T-helper 1 cell treated with Interleukin-12 subunit alpha and Interleukin-12 subunit beta and Interleukin-4 antibody, amounts not matched to agents 30 μg/mL and 1 μg/mL, for 36 hours (primary cell): Measurements from ENCODE around the gene TMBIM6.
A peak's percentile ranks its signal among the peaks of the same experiment; 100 is the strongest.
"Not testable (repeated sequence)": the region's sequence is repeated elsewhere in the genome, so short reads cannot be mapped to it uniquely, and the experiment has no call there.

Source experiments
- H3K27ac Mint-ChIP-seq: one replicate; pipeline ENCODE4 v1.8.0; 2021; ENCODE audit warnings: mild to moderate bottlenecking, mixed read lengths
- H3K27me3 Mint-ChIP-seq: one replicate; pipeline ENCODE4 v1.8.0; 2021; ENCODE audit warnings: low read depth, mixed read lengths
- H3K36me3 Mint-ChIP-seq: one replicate; pipeline ENCODE4 v1.8.0; 2021; ENCODE audit warnings: low read depth, mixed read lengths
- H3K4me1 Mint-ChIP-seq: one replicate; pipeline ENCODE4 v1.8.0; 2021; ENCODE audit warnings: low read depth, mixed read lengths
- H3K4me3 Mint-ChIP-seq: one replicate; pipeline ENCODE4 v1.8.0; 2021; ENCODE audit warnings: mild to moderate bottlenecking, moderate library complexity, mixed read lengths
- H3K9me3 Mint-ChIP-seq: one replicate; pipeline ENCODE4 v1.8.0; 2021; ENCODE audit warnings: mixed read lengths

Gene TMBIM6

GRCh38 chr12:49777341-49777740 lies 36.0 kb downstream of the TMBIM6 start:
- Mint-ChIP-seq H3K9me3 (no peaks in the 10 kb centered on the region), H3K4me1 (peaks cover 18% of the 10 kb centered on the region), H3K27me3 (peaks cover 26% of the 10 kb centered on the region), H3K36me3 (no peaks in the 10 kb centered on the region), H3K27ac (no peak overlapping the region), H3K4me3 (no peak overlapping the region)

GRCh38 chr12:49777800-49778748 lies 36.7 kb downstream of the TMBIM6 start:
- Mint-ChIP-seq H3K4me1 (peaks cover 18% of the 10 kb centered on the region), H3K4me3 (no peak overlapping the region), H3K9me3 (no peaks in the 10 kb centered on the region), H3K27me3 (peaks cover 27% of the 10 kb centered on the region), H3K27ac (peak overlapping the region; percentile 0), H3K36me3 (no peaks in the 10 kb centered on the region)

- Mint-ChIP-seq H3K27me3 (peaks cover 39% of the 10 kb centered on the region), H3K36me3 (no peaks in the 10 kb centered on the region), H3K9me3 (no peaks in the 10 kb centered on the region), H3K4me1 (peaks cover 18% of the 10 kb centered on the region), H3K27ac (no peak overlapping the region), H3K4me3 (no peak overlapping the region)
Observed at GRCh38 chr12:49779581-49779980, 38.2 kb downstream of the TMBIM6 start.

GRCh38 chr12:49780914-49781313 lies 39.6 kb downstream of the TMBIM6 start:
- not testable (repeated sequence) for H3K36me3 Mint-ChIP-seq, H3K4me3 Mint-ChIP-seq, H3K9me3 Mint-ChIP-seq, H3K27ac Mint-ChIP-seq
- Mint-ChIP-seq H3K27me3 (peaks cover 42% of the 10 kb centered on the region), H3K4me1 (peaks cover 15% of the 10 kb centered on the region)

- peaks cover 41% of the 10 kb centered on the region for H3K27me3 Mint-ChIP-seq
- H3K36me3 Mint-ChIP-seq, result no peaks in the 10 kb centered on the region
- peaks cover 1% of the 10 kb centered on the region for H3K4me1 Mint-ChIP-seq
- H3K27ac Mint-ChIP-seq, result no peak overlapping the region
- H3K4me3 Mint-ChIP-seq, result no peak overlapping the region
- H3K9me3 Mint-ChIP-seq, result peaks cover 4% of the 10 kb centered on the region
Observed at GRCh38 chr12:49783917-49784676, 42.7 kb downstream of the TMBIM6 start.

- H3K36me3 Mint-ChIP-seq, result no peaks in the 10 kb centered on the region
- no peak overlapping the region for H3K4me3 Mint-ChIP-seq
- H3K27me3 Mint-ChIP-seq, result peaks cover 33% of the 10 kb centered on the region
- peaks cover 4% of the 10 kb centered on the region for H3K9me3 Mint-ChIP-seq
- no peaks in the 10 kb centered on the region for H3K4me1 Mint-ChIP-seq
- no peak overlapping the region for H3K27ac Mint-ChIP-seq
Observed at GRCh38 chr12:49784756-49785409, 43.5 kb downstream of the TMBIM6 start.

GRCh38 chr12:49787672-49788071 lies 46.3 kb downstream of the TMBIM6 start:
- H3K27ac Mint-ChIP-seq, result no peak overlapping the region
- peaks cover 15% of the 10 kb centered on the region for H3K27me3 Mint-ChIP-seq
- H3K4me1 Mint-ChIP-seq, result no peaks in the 10 kb centered on the region
- H3K9me3 Mint-ChIP-seq, result peaks cover 4% of the 10 kb centered on the region
- H3K4me3 Mint-ChIP-seq, result no peak overlapping the region
- no peaks in the 10 kb centered on the region for H3K36me3 Mint-ChIP-seq

GRCh38 chr12:49789992-49790391 lies 48.6 kb downstream of the TMBIM6 start:
- H3K36me3 Mint-ChIP-seq, result no peaks in the 10 kb centered on the region

GRCh38 chr12:49790741-49791555 lies 49.6 kb downstream of the TMBIM6 start:
- no peaks in the 10 kb centered on the region for H3K27me3 Mint-ChIP-seq
- no peaks in the 10 kb centered on the region for H3K4me1 Mint-ChIP-seq
- no peaks in the 10 kb centered on the region for H3K36me3 Mint-ChIP-seq
- no peak overlapping the region for H3K4me3 Mint-ChIP-seq
- H3K27ac Mint-ChIP-seq, result no peak overlapping the region
- H3K9me3 Mint-ChIP-seq, result peaks cover 4% of the 10 kb centered on the region

More at GRCh38 chr12:49789992-49790391, 48.6 kb downstream of the TMBIM6 start:
- H3K4me1 Mint-ChIP-seq, result no peaks in the 10 kb centered on the region
- H3K4me3 Mint-ChIP-seq, result no peak overlapping the region
- H3K27me3 Mint-ChIP-seq, result peaks cover 3% of the 10 kb centered on the region
- peaks cover 4% of the 10 kb centered on the region for H3K9me3 Mint-ChIP-seq
- no peak overlapping the region for H3K27ac Mint-ChIP-seq

GRCh38 chr12:49791700-49792099 lies 50.3 kb downstream of the TMBIM6 start:
- Mint-ChIP-seq H3K36me3 (no peaks in the 10 kb centered on the region), H3K27me3 (no peaks in the 10 kb centered on the region)

GRCh38 chr12:49792181-49792970 lies 51.0 kb downstream of the TMBIM6 start:
- Mint-ChIP-seq H3K27me3 (no peaks in the 10 kb centered on the region), H3K4me3 (no peak overlapping the region), H3K36me3 (no peaks in the 10 kb centered on the region)

More at GRCh38 chr12:49791700-49792099, 50.3 kb downstream of the TMBIM6 start:
- no peak overlapping the region for H3K4me3 Mint-ChIP-seq
- H3K9me3 Mint-ChIP-seq, result peaks cover 4% of the 10 kb centered on the region
- no peaks in the 10 kb centered on the region for H3K4me1 Mint-ChIP-seq
- H3K27ac Mint-ChIP-seq, result no peak overlapping the region

GRCh38 chr12:49792976-49793580 lies 51.7 kb downstream of the TMBIM6 start:
- H3K4me3 Mint-ChIP-seq, result no peak overlapping the region
- H3K9me3 Mint-ChIP-seq, result no peaks in the 10 kb centered on the region
- no peaks in the 10 kb centered on the region for H3K27me3 Mint-ChIP-seq
- no peaks in the 10 kb centered on the region for H3K4me1 Mint-ChIP-seq
- no peak overlapping the region for H3K27ac Mint-ChIP-seq
- H3K36me3 Mint-ChIP-seq, result no peaks in the 10 kb centered on the region

More at GRCh38 chr12:49792181-49792970, 51.0 kb downstream of the TMBIM6 start:
- peaks cover 4% of the 10 kb centered on the region for H3K9me3 Mint-ChIP-seq
- H3K27ac Mint-ChIP-seq, result no peak overlapping the region
- H3K4me1 Mint-ChIP-seq, result no peaks in the 10 kb centered on the region

GRCh38 chr12:49793620-49794019 lies 52.3 kb downstream of the TMBIM6 start:
- Mint-ChIP-seq H3K27ac (no peak overlapping the region), H3K36me3 (no peaks in the 10 kb centered on the region), H3K9me3 (no peaks in the 10 kb centered on the region), H3K4me1 (no peaks in the 10 kb centered on the region), H3K4me3 (no peak overlapping the region), H3K27me3 (no peaks in the 10 kb centered on the region)
